Esophagus squamous epithelium (tissue), 5 donors: ENCODE results near the gene ADAM17. TPM values are rescaled to one million over a fixed set of nuclear protein-coding genes. Genes with fewer than 3 reads are reported as not detected.

Experiments used
- DNase-seq: peaks from one replicate; lab custom pipeline; 2025; lab: John Stamatoyannopoulos, UW
- H3K27ac ChIP-seq, 4 donors: fragments of 200-600 bp; sonication (generic); one replicate each; pipeline ENCODE4 v1.5.1; 2016 to 2019; ENCODE audit warnings: mild to moderate bottlenecking in 1 of 4
- H3K27me3 ChIP-seq, 4 donors: fragments of 200-600 bp; sonication (generic); 1 replicate in 3 of 4; 2 replicates in 1 of 4; pipeline versions ENCODE4 v1.5.1 to v1.6.0; 2017 to 2021; ENCODE audit warnings: antibody characterized with exemption in 1 of 4
- H3K36me3 ChIP-seq, 3 donors: fragments of 200-600 bp; sonication (generic); one replicate each; pipeline ENCODE4 v1.5.1; 2016 to 2019
- H3K4me1 ChIP-seq, 3 donors: fragments of 200-600 bp; sonication (generic); one replicate each; pipeline ENCODE4 v1.5.1; 2017 to 2019
- H3K4me3 ChIP-seq, 4 donors: fragments of 200-600 bp; sonication (generic); 1 replicate in 3 of 4; 2 replicates in 1 of 4; pipeline ENCODE4 v1.5.1; 2016 to 2019; ENCODE audit warnings: mild to moderate bottlenecking in 2 of 4, moderate library complexity in 1 of 4
- H3K9me3 ChIP-seq, 3 donors: fragments of 200-600 bp; sonication (generic); one replicate each; pipeline ENCODE4 v1.5.1; 2016 to 2019
- POLR2A ChIP-seq, 4 donors: fragments of 450-650 bp; IDR thresholded peaks; one replicate each; pipeline ENCODE4 v1.6.1; 2017; ENCODE audit warnings: antibody characterized with exemption in 4 of 4, mild to moderate bottlenecking in 4 of 4, moderate library complexity in 3 of 4
- whole genome bisulfite sequencing, 2 donors: methylation state at CpG; one replicate each; pipeline ENCODE4 v1.1.5; 2018; 5-methylcytosine and 5-hydroxymethylcytosine counted together
- intact Hi-C: fragments of 100-400 bp; cut with DNase I; formaldehyde crosslinking; loops from one replicate; pipeline ENCODE4 v1.15.0; 2022
- total RNA-seq, 4 donors: library from RNA; depleted of rRNA; stranded (reverse); fragments of >200 nt; gene quantifications; one replicate each; pipeline ENCODE4 v1.1.0, GENCODE V29; 2016
- TF ChIP-seq, protein P1 (sequence below), 6 experiments: fragments of 450-650 bp in 4 of 6; fragments of 200-600 bp in 2 of 6; sonication (generic) in 2 of 6; IDR thresholded peaks; one replicate each; pipeline ENCODE4 v1.5.1; 2016 to 2019; ENCODE audit warnings: antibody characterized with exemption in 6 of 6, mild to moderate bottlenecking in 4 of 6, moderate library complexity in 4 of 6
- donor health status: DM: yes; HTN: yes; CAD: no.

Gene ADAM17
- total RNA-seq, 4 donors from 2014 or later: 21.5 to 38.9 (median 29.2) TPM

DNA sequence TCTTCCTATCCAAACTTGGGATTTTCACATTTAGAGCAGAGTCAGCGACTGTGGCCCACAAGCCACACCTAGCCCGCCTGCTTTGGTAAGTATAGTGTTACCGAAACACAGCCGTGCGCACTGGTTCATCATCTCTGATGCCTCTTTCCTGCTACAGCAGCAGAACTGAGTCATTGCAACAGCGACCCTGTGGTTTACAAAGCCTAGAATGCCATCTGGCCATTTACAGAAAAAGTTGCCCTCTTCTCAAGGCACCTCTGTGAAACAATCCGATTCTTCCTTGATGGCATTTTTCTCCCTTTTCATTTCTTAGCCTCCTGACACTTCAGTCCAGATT is 92.0 kb downstream of the ADAM17 start:
- no peaks in the 10 kb centered on the region for H3K27me3 ChIP-seq
- H3K9me3 ChIP-seq: no peaks in the 10 kb centered on the region
- WGBS, 2 donors: 55 to 68% methylated on average over 7 of the region's 7 CpGs
- no peak overlapping the region for H3K4me3 ChIP-seq
- H3K27ac ChIP-seq: no peak overlapping the region
- intact Hi-C loops: no loop called here
- TF ChIP-seq POLR2A (IDR thresholded peaks at IDR 0.05): no peak
- TF ChIP-seq, protein P1, sequence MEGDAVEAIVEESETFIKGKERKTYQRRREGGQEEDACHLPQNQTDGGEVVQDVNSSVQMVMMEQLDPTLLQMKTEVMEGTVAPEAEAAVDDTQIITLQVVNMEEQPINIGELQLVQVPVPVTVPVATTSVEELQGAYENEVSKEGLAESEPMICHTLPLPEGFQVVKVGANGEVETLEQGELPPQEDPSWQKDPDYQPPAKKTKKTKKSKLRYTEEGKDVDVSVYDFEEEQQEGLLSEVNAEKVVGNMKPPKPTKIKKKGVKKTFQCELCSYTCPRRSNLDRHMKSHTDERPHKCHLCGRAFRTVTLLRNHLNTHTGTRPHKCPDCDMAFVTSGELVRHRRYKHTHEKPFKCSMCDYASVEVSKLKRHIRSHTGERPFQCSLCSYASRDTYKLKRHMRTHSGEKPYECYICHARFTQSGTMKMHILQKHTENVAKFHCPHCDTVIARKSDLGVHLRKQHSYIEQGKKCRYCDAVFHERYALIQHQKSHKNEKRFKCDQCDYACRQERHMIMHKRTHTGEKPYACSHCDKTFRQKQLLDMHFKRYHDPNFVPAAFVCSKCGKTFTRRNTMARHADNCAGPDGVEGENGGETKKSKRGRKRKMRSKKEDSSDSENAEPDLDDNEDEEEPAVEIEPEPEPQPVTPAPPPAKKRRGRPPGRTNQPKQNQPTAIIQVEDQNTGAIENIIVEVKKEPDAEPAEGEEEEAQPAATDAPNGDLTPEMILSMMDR (IDR thresholded peaks at IDR 0.05): no peak
- H3K4me1 ChIP-seq: peaks cover 0 to 8% (median 0%) of the 10 kb centered on the region in 3 donors
- DNase-seq: no peak
- H3K36me3 ChIP-seq: peaks cover 0 to 86% (median 0%) of the 10 kb centered on the region in 3 donors

DNA sequence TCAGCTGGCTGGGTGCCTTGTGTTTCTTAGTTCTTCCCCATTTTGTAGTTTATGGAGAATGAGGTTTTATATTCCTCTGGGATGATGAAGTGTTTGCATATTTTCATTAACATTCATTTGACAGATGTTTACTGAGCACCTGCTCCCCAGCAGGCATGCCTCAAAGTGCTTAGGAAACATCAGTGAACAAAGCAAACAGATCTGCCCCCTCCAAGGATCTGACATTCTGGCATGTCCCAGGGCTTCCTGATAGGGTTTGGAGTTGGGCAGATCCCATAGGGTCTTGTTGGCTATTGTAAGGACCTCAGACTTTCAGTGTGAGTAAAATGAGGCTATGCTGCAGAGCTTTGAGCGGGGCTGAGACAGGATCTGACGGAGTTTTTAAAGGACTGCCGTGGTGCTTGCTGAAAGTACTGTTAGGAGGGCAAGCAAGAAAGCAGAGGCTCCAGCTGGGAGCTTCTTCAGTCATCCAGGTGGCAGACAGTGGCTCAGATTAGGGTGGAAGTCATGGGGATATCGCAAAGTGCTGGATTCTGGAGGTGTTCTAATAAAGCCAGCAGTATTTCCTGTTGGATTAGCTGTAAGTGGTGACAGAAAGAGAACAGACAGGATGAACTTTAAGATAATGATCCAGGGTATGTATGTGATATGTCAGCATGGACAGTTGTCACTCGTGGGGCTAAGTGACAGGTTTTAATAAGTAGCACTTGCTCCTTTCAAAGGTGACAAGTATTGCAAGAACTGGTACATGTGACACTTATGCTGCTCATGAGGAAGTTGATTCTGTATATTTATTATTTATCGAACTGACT is 92.5 kb downstream of the ADAM17 start:
- Histone ChIP-seq H3K4me3 (no peak overlapping the region), H3K27ac (no peak overlapping the region), H3K36me3 (peaks cover 0 to 86% (median 0%) of the 10 kb centered on the region in 3 donors), H3K27me3 (no peaks in the 10 kb centered on the region), H3K4me1 (peaks cover 0 to 7% (median 0%) of the 10 kb centered on the region in 3 donors), H3K9me3 (no peaks in the 10 kb centered on the region)
- no peak for TF ChIP-seq POLR2A (IDR thresholded peaks at IDR 0.05)
- TF ChIP-seq, protein P1 (IDR thresholded peaks at IDR 0.05): no peak
- DNase-seq: no peak
- WGBS, 2 donors: 79 to 83% methylated on average over 5 to 6 of the region's 6 CpGs
- intact Hi-C loops: no loop called here

DNA sequence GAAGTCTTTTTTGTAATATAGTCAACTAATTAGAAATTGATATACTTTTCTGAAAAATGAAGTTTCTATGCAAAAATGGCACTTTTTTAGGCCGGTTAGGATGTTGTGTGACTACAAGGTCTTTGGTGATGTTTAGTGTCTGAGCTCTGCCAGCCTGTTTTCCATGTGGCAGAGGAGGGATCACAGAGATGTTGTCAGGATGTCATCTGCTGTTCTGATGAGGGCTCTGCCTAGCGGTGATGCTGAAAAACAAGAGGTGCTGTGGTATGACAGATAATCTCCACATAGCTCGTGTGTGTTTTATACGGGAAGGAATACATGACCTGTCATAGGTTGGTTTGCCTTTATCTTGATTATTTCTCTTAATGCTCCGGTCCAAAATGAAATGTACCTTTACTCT is 93.3 kb downstream of the ADAM17 start:
- TF ChIP-seq POLR2A (IDR thresholded peaks at IDR 0.05): no peak
- TF ChIP-seq, protein P1 (IDR thresholded peaks at IDR 0.05): no peak
- intact Hi-C loops: no loop called here
- H3K36me3 ChIP-seq: peaks cover 0 to 87% (median 0%) of the 10 kb centered on the region in 3 donors
- no peaks in the 10 kb centered on the region for H3K27me3 ChIP-seq
- no peaks in the 10 kb centered on the region for H3K4me1 ChIP-seq
- 72 to 75% methylated on average over 4 to 5 of the region's 5 CpGs for WGBS, 2 donors
- no peaks in the 10 kb centered on the region for H3K9me3 ChIP-seq
- H3K4me3 ChIP-seq: no peak overlapping the region
- no peak for DNase-seq
- H3K27ac ChIP-seq: no peak overlapping the region

DNA sequence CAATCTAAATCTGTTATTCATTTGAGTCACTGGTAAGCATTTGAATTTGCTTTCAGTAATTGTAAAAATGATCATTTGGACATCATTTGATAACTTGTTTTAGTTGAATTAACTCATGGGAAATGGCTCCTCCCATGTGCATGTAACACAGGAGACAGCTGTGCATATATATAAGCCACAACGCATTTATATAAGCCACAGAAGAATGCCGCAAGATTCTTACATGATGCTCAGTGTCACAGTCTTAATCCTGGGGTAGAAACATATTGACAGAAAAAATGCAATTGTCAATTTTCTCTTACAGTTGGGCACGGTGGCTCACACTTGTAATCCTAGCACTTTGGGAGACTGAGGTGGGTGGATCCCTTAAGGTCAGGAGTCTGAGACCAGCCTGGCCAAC is 94.6 kb downstream of the ADAM17 start:
- TF ChIP-seq, protein P1 (IDR thresholded peaks at IDR 0.05): no peak
- no peak for TF ChIP-seq POLR2A (IDR thresholded peaks at IDR 0.05)
- no peak overlapping the region for H3K27ac ChIP-seq

DNA sequence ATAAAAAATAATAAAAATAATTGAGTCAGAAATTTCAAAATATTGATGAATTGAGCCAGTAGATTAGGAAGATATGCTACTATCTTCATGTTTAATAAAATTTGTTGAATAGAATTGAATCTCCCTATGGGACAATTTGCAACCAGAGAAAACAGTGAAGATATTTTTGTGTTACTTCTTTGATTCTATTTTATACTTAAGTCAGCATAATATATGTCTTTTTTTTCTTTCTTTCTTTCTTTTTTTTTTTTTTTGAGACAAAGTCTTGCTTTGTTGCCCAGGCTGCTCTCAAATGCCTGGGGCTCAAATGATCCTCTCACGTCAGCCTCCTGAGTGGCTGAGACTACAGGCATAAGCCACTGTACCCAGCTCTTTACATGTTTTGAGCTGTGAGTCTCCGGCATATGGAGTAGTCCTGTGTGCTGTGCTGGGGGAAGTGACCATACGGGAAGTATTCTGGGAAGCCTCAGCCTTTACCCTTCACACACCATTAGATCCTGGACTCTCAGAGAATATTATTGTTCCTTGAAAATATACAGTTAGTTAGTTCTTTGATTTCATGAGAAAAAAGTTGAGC is 95.1 kb downstream of the ADAM17 start:
- TF ChIP-seq, protein P1 (IDR thresholded peaks at IDR 0.05): no peak
- no peak for TF ChIP-seq POLR2A (IDR thresholded peaks at IDR 0.05)
- no peak overlapping the region for H3K4me3 ChIP-seq
- WGBS, 2 donors: 89 to 92% methylated on average over 3 of the region's 3 CpGs
- no peaks in the 10 kb centered on the region for H3K27me3 ChIP-seq
- H3K9me3 ChIP-seq: no peaks in the 10 kb centered on the region
- peaks cover 0 to 91% (median 0%) of the 10 kb centered on the region in 3 donors for H3K36me3 ChIP-seq
- DNase-seq: no peak
- H3K27ac ChIP-seq: no peak overlapping the region
- intact Hi-C loops: no loop called here
- H3K4me1 ChIP-seq: no peaks in the 10 kb centered on the region

More for the DNA sequence above, 94.6 kb downstream of the ADAM17 start:
- H3K27me3 ChIP-seq: no peaks in the 10 kb centered on the region
- H3K4me3 ChIP-seq: no peak overlapping the region
- no peak for DNase-seq
- no peaks in the 10 kb centered on the region for H3K9me3 ChIP-seq
- 85 to 92% methylated on average over 3 of the region's 3 CpGs for WGBS, 2 donors
- H3K36me3 ChIP-seq: peaks cover 0 to 93% (median 0%) of the 10 kb centered on the region in 3 donors
- intact Hi-C loops: no loop called here
- H3K4me1 ChIP-seq: no peaks in the 10 kb centered on the region
